Neural progenitor cell (in vitro differentiated cells): Measurements from ENCODE around the gene SPAG16. TPM values are rescaled to one million over a fixed set of nuclear protein-coding genes. Genes with fewer than 3 reads are reported as not detected.
"Not testable (repeated sequence)": the region's sequence is repeated elsewhere in the genome, so short reads cannot be mapped to it uniquely, and the experiment has no call there.

Experiments
- DNase-seq: peaks from one replicate; pipeline ENCODE4 v3.0.0-alpha.2; 2016; ENCODE audit warnings: low spot score
- H2AFZ ChIP-seq: fragments of 200-600 bp; sonication (generic); replicated peaks from 2 replicates; pipeline ENCODE4 v1.6.1; 2016; ENCODE audit warnings: antibody characterized with exemption
- H3F3A ChIP-seq: fragments of 200-600 bp; sonication (generic); 2 replicates; pipeline ENCODE4 v1.6.1; 2016; ENCODE audit warnings: antibody characterized with exemption, low read depth
- H3K27ac ChIP-seq: fragments of 200-600 bp; sonication (generic); 2 replicates; pipeline ENCODE4 v1.5.1; 2016; ENCODE audit warnings: mild to moderate bottlenecking
- H3K27me3 ChIP-seq: fragments of 200-600 bp; sonication (generic); 2 replicates; pipeline ENCODE4 v1.6.1; 2016; ENCODE audit warnings: mild to moderate bottlenecking, moderate library complexity
- H3K36me3 ChIP-seq: fragments of 200-600 bp; sonication (generic); 2 replicates; pipeline ENCODE4 v1.5.1; 2016
- H3K4me1 ChIP-seq: fragments of 200-600 bp; sonication (generic); 2 replicates; pipeline ENCODE4 v1.6.1; 2016; ENCODE audit warnings: mixed run types
- H3K4me2 ChIP-seq: fragments of 200-600 bp; sonication (generic); 2 replicates; pipeline ENCODE4 v1.6.1; 2016
- H3K4me3 ChIP-seq: fragments of 200-600 bp; sonication (generic); 2 replicates; pipeline ENCODE4 v1.5.1; 2016
- H3K79me2 ChIP-seq: fragments of 200-600 bp; sonication (generic); 2 replicates; pipeline ENCODE4 v1.6.1; 2016; ENCODE audit warnings: low read depth
- H3K9ac ChIP-seq: fragments of 200-600 bp; sonication (generic); 2 replicates; pipeline ENCODE4 v1.6.1; 2016
- H3K9me3 ChIP-seq: fragments of 200-600 bp; sonication (generic); 2 replicates; pipeline ENCODE4 v1.5.1; 2016; ENCODE audit warnings: low read depth
- H4K20me1 ChIP-seq: fragments of 200-600 bp; sonication (generic); 2 replicates; pipeline ENCODE4 v1.6.1; 2016; ENCODE audit warnings: low read depth
- H3K27ac Mint-ChIP-seq: 3 replicates; pipeline ENCODE4 v1.8.0; 2021; ENCODE audit warnings: mixed read lengths
- H3K27me3 Mint-ChIP-seq: 2 replicates; pipeline ENCODE4 v1.8.0; 2022; ENCODE audit warnings: low read depth, mild to moderate bottlenecking, inconsistent platforms, moderate library complexity, mixed read lengths; ENCODE audit not compliant: insufficient read depth
- H3K36me3 Mint-ChIP-seq: 3 replicates; pipeline ENCODE4 v1.8.0; 2021; ENCODE audit warnings: mixed read lengths
- H3K4me1 Mint-ChIP-seq: 3 replicates; pipeline ENCODE4 v1.8.0; 2021; ENCODE audit warnings: mixed read lengths
- H3K4me3 Mint-ChIP-seq: 3 replicates; pipeline ENCODE4 v1.8.0; 2021; ENCODE audit warnings: mild to moderate bottlenecking, moderate library complexity, mixed read lengths
- H3K9me3 Mint-ChIP-seq: 3 replicates; pipeline ENCODE4 v1.8.0; 2020; ENCODE audit warnings: mixed read lengths
- CTCF ChIP-seq: fragments of 200-600 bp; sonication (generic); IDR thresholded peaks from 2 replicates; pipeline ENCODE4 v1.5.1; 2017; ENCODE audit warnings: antibody characterized with exemption, mild to moderate bottlenecking
- EZH2 ChIP-seq: fragments of 200-600 bp; sonication (generic); IDR thresholded peaks from 2 replicates; pipeline ENCODE4 v1.6.1; 2017; ENCODE audit warnings: antibody characterized with exemption, mild to moderate bottlenecking, moderate library complexity
- EZH2phosphoT487 ChIP-seq: fragments of 200-600 bp; sonication (generic); IDR thresholded peaks from 2 replicates; pipeline ENCODE4 v1.6.1; 2017; ENCODE audit warnings: antibody characterized with exemption
- total RNA-seq: library from RNA; depleted of rRNA; stranded (reverse); fragments of >200 nt; gene quantifications from 2 replicates; pipeline ENCODE4 v1.2.3, GENCODE V29; 2015; ENCODE audit warnings: low replicate concordance

Gene SPAG16
- total RNA-seq, 1 donor from 2014 or later: 70.3 TPM

- H3K4me1 ChIP-seq: peaks cover 5% of the 10 kb centered on the region
- no peaks in the 10 kb centered on the region for H3K79me2 ChIP-seq
- no peaks in the 10 kb centered on the region for H3K36me3 Mint-ChIP-seq
- no peak overlapping the region for H3K9ac ChIP-seq
- no peaks in the 10 kb centered on the region for H4K20me1 ChIP-seq
- TF ChIP-seq EZH2: no peak
- no peaks in the 10 kb centered on the region for H3K27me3 ChIP-seq
- no peaks in the 10 kb centered on the region for H3K27me3 Mint-ChIP-seq
- H3K36me3 ChIP-seq: no peaks in the 10 kb centered on the region
- no peaks in the 10 kb centered on the region for H3F3A ChIP-seq
- DNase-seq: no peak
- no peak overlapping the region for H3K27ac Mint-ChIP-seq
- no peak overlapping the region for H3K4me3 ChIP-seq
- H3K9me3 Mint-ChIP-seq: peaks cover 12% of the 10 kb centered on the region
- H3K9me3 ChIP-seq: peaks cover 4% of the 10 kb centered on the region
- H2AFZ ChIP-seq: no peak overlapping the region
- H3K4me2 ChIP-seq: no peak overlapping the region
- H3K27ac ChIP-seq: no peak overlapping the region
- no peaks in the 10 kb centered on the region for H3K4me1 Mint-ChIP-seq
- no peak overlapping the region for H3K4me3 Mint-ChIP-seq
These were observed 9.0 kb upstream of the SPAG16 start for GRCh38 chr2:213275265-213275664.

DNA sequence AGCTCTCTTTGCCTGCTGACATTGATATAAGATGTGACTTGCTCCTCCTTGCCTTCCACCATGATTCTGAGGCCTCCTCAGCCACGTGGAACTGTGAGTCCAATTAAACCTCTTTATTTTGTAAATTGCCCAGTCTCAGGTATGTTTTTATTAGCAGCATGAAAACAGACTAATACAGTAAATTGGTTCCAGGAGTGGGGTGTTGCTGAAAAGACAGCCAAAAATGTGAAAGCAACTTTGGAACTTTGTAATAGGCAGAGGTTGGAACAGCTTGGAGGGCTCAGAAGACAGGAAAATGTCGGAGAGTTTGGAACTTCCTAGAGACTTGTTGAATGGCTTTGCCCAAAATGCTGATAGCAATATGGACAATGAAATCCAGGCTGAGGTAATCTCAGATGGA is 7.1 kb upstream of the SPAG16 start:
- H3K36me3 ChIP-seq, H4K20me1 ChIP-seq, H3K4me2 ChIP-seq, H3K9me3 ChIP-seq, H3K4me3 ChIP-seq, H3K79me2 ChIP-seq, H3K9ac ChIP-seq, H3K4me1 ChIP-seq, H3K27me3 Mint-ChIP-seq, H3K4me3 Mint-ChIP-seq, DNase-seq, H2AFZ ChIP-seq, H3K4me1 Mint-ChIP-seq, H3K36me3 Mint-ChIP-seq, H3K27ac ChIP-seq, H3F3A ChIP-seq, H3K27me3 ChIP-seq, H3K27ac Mint-ChIP-seq: not testable (repeated sequence)
- H3K9me3 Mint-ChIP-seq: peaks cover 12% of the 10 kb centered on the region

GRCh38 chr2:213279116-213279620 is 5.1 kb upstream of the SPAG16 start:
- H4K20me1 ChIP-seq: no peaks in the 10 kb centered on the region
- no peaks in the 10 kb centered on the region for H3K36me3 ChIP-seq
- TF ChIP-seq EZH2phosphoT487: no peak
- no peak for TF ChIP-seq CTCF
- no peak for TF ChIP-seq EZH2
- Mint-ChIP-seq H3K4me1 (peaks cover 9% of the 10 kb centered on the region), H3K36me3 (no peaks in the 10 kb centered on the region), H3K27ac (no peak overlapping the region), H3K4me3 (no peak overlapping the region), H3K9me3 (peaks cover 12% of the 10 kb centered on the region), H3K27me3 (no peaks in the 10 kb centered on the region)
- no peak overlapping the region for H3K9ac ChIP-seq
- no peak overlapping the region for H3K4me3 ChIP-seq
- no peaks in the 10 kb centered on the region for H3K79me2 ChIP-seq
- no peaks in the 10 kb centered on the region for H3F3A ChIP-seq
- peaks cover 4% of the 10 kb centered on the region for H3K9me3 ChIP-seq
- DNase-seq: no peak
- no peaks in the 10 kb centered on the region for H3K27me3 ChIP-seq
- no peak overlapping the region for H2AFZ ChIP-seq
- no peak overlapping the region for H3K27ac ChIP-seq
- H3K4me2 ChIP-seq: no peak overlapping the region
- no peaks in the 10 kb centered on the region for H3K4me1 ChIP-seq

GRCh38 chr2:213279971-213280370 is 4.3 kb upstream of the SPAG16 start:
- no peak overlapping the region for H3K9ac ChIP-seq
- no peak overlapping the region for H2AFZ ChIP-seq
- no peak overlapping the region for H3K4me3 ChIP-seq
- Mint-ChIP-seq H3K4me1 (peaks cover 9% of the 10 kb centered on the region), H3K4me3 (no peak overlapping the region), H3K27me3 (no peaks in the 10 kb centered on the region), H3K27ac (no peak overlapping the region), H3K36me3 (no peaks in the 10 kb centered on the region), H3K9me3 (peaks cover 12% of the 10 kb centered on the region)
- TF ChIP-seq EZH2: no peak
- no peak for TF ChIP-seq CTCF
- no peak for TF ChIP-seq EZH2phosphoT487
- H3K36me3 ChIP-seq: no peaks in the 10 kb centered on the region
- H3K9me3 ChIP-seq: peaks cover 4% of the 10 kb centered on the region
- no peaks in the 10 kb centered on the region for H3F3A ChIP-seq
- peaks cover 5% of the 10 kb centered on the region for H3K79me2 ChIP-seq
- no peak overlapping the region for H3K4me2 ChIP-seq
- H3K27ac ChIP-seq: no peak overlapping the region
- no peak for DNase-seq
- H4K20me1 ChIP-seq: no peaks in the 10 kb centered on the region
- no peaks in the 10 kb centered on the region for H3K27me3 ChIP-seq
- no peaks in the 10 kb centered on the region for H3K4me1 ChIP-seq
